OCI-LY1 (cell line): ENCODE measurements around the gene FBXO30.

Experiments
- CTCF ChIP-seq: fragments of 200-600 bp; sonication (generic), shearing (Covaris generic); IDR thresholded peaks from 2 replicates; pipeline ENCODE4 v1.5.1; 2017; ENCODE audit warnings: mild to moderate bottlenecking, antibody characterized with exemption, low read length, moderate library complexity, mixed read lengths
- EZH2 ChIP-seq: fragments of 200-600 bp; sonication (generic), shearing (Covaris generic); IDR thresholded peaks from 2 replicates; pipeline ENCODE4 v1.8.0; 2017; ENCODE audit warnings: borderline replicate concordance, mixed run types, mild to moderate bottlenecking, antibody characterized with exemption, low read length, moderate library complexity, mixed read lengths

GRCh38 chr6:145772846-145773245, 41.7 kb downstream of the FBXO30 start:
- TF ChIP-seq CTCF (no peak), EZH2 (no peak)
